Lower leg skin (tissue), 4 donors: ENCODE data around the gene TICAM1. TPM values are rescaled to one million over a fixed set of nuclear protein-coding genes. Genes with fewer than 3 reads are reported as not detected.
"Not testable (repeated sequence)": the region's sequence is repeated elsewhere in the genome, so short reads cannot be mapped to it uniquely, and the experiment has no call there.

Experiments
- DNase-seq, 2 donors: peaks; one replicate each; pipeline ENCODE4 v3.0.0-alpha.2; 2019; ENCODE audit warnings: low spot score in 2 of 2
- H3K4me3 ChIP-seq: fragments of 200-600 bp; sonication (generic); 2 replicates; pipeline ENCODE4 v1.5.1; 2017; ENCODE audit warnings: mild to moderate bottlenecking, low read depth; ENCODE audit not compliant: poor library complexity, severe bottlenecking
- POLR2A ChIP-seq, 2 donors: fragments of 450-650 bp; IDR thresholded peaks; one replicate each; pipeline ENCODE4 v1.6.1; 2016 to 2017; ENCODE audit warnings: antibody characterized with exemption in 2 of 2, mild to moderate bottlenecking in 1 of 2, moderate library complexity in 1 of 2
- WGBS, 2 donors: methylation state at CpG; one replicate each; pipeline ENCODE4 v1.1.5; 2018; 5-methylcytosine and 5-hydroxymethylcytosine counted together
- intact Hi-C: fragments of 100-400 bp; cut with DNase I; formaldehyde crosslinking; loops from one replicate; pipeline ENCODE4 v1.15.0; 2023; ENCODE audit warnings: low total_unique reads
- total RNA-seq, 4 donors: library from RNA; depleted of rRNA; stranded (reverse); fragments of >200 nt; gene quantifications; one replicate each; pipeline ENCODE4 v1.1.0, GENCODE V29; 2016
- TF ChIP-seq, protein P1 (sequence below), 3 donors: fragments of 450-650 bp; IDR thresholded peaks; one replicate each; pipeline ENCODE4 v1.5.1; 2016; ENCODE audit warnings: antibody characterized with exemption in 3 of 3, mild to moderate bottlenecking in 3 of 3, moderate library complexity in 2 of 3

The TICAM1 gene
- total RNA-seq, 4 donors from 2014 or later = 8.0 to 34.4 (median 15.3) TPM

DNA sequence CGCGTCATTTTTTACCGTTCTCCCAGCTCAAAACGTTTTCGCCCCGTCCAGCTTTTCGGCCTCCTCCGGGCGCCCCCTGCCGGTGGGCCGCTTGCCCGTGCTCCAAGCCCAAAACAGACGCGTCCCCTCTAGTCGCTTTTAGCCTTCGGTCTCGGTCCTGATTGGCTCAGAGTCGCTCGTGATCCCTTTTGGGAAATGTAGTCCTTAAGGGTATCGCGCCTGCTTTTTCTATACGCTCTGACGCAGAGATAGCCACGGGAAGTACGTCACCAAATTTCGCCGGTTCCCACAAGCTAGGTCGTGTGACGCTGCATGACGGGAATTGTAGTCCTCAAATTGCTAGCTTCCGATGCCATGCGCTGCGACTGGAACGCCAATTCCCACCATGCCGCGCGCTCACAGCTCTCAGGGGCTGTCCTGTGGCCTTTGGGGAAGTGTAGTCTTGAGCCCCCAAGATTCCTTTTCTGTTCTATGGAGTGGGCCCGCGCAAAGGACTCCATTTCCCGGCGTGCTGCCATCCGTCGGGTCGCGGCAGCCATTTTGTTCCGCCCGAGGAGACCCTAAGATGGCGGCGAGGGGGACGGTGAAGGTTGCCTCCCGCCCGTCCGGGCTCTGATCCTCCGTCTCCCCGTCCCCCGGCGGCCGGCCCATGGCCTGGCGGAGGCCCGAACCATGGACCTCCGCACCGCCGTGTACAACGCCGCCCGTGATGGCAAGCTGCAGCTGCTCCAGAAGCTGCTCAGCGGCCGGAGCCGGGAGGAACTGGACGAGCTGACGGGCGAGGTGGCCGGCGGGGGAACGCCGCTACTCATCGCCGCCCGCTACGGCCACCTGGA, 40.1 kb downstream of the TICAM1 start, which contains the start of gene FEM1A:
Gene FEM1A, plus strand, starts transcription at position 552 of the 836 bp plus-strand sequence. Its CDS starts 121 bp downstream, at position 673.
- peak within 1 kb of the TSS; percentile 79 for H3K4me3 ChIP-seq
- intact Hi-C loops = no loop called here
- WGBS, 2 donors = 0 to 1% methylated on average over 44 to 56 of the region's 80 CpGs
- peak; percentile 100 for DNase-seq
- TF ChIP-seq POLR2A (IDR thresholded peaks at IDR 0.05) = no peak
- TF ChIP-seq, protein P1, sequence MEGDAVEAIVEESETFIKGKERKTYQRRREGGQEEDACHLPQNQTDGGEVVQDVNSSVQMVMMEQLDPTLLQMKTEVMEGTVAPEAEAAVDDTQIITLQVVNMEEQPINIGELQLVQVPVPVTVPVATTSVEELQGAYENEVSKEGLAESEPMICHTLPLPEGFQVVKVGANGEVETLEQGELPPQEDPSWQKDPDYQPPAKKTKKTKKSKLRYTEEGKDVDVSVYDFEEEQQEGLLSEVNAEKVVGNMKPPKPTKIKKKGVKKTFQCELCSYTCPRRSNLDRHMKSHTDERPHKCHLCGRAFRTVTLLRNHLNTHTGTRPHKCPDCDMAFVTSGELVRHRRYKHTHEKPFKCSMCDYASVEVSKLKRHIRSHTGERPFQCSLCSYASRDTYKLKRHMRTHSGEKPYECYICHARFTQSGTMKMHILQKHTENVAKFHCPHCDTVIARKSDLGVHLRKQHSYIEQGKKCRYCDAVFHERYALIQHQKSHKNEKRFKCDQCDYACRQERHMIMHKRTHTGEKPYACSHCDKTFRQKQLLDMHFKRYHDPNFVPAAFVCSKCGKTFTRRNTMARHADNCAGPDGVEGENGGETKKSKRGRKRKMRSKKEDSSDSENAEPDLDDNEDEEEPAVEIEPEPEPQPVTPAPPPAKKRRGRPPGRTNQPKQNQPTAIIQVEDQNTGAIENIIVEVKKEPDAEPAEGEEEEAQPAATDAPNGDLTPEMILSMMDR (IDR thresholded peaks at IDR 0.05) = peak in 1 of 3 donors; percentile 95

GRCh38 chr19:4786412-4787016, 45.0 kb downstream of the TICAM1 start:
- WGBS, 2 donors = 85 to 92% methylated on average over 5 of the region's 6 CpGs
- intact Hi-C loops = loop anchor here (5.0 kb wide), 1 partner anchor 54 kb away; no protein-coding TSS in a partner anchor
- not testable (repeated sequence) for H3K4me3 ChIP-seq, DNase-seq

- TF ChIP-seq, protein P1 (IDR thresholded peaks at IDR 0.05) = no peak
- TF ChIP-seq POLR2A (IDR thresholded peaks at IDR 0.05) = no peak
- no peak for DNase-seq
- 53 to 57% methylated on average over 3 of the region's 3 CpGs for WGBS, 2 donors
- H3K4me3 ChIP-seq = no peak overlapping the region
- intact Hi-C loops = no loop called here
Measured at GRCh38 chr19:4781801-4782200, 49.7 kb downstream of the TICAM1 start.

DNA sequence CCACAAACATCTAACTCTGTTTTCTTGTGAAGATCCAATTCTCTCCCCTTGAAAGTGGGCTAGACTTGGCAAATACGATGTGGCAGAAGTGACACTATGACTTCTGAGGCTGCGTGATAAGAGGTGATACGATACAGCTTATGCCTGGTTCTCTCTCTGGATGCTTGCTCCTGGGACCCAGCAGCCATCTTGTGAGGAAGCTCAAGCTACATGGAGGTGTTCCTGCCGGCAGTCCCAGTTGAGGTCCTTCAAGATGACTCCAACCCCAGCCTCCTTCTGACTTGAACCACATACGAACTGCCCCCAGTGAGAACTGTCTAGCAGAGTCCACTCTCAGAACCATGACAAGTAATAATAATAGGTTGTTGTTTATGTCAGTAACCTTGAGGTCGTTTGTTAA, 50.7 kb downstream of the TICAM1 start:
- no peak for DNase-seq
- WGBS, 2 donors = 78 to 85% methylated on average over 6 of the region's 6 CpGs
- H3K4me3 ChIP-seq = no peak overlapping the region
- TF ChIP-seq POLR2A (IDR thresholded peaks at IDR 0.05) = no peak
- TF ChIP-seq, protein P1 (IDR thresholded peaks at IDR 0.05) = no peak
- intact Hi-C loops = no loop called here

DNA sequence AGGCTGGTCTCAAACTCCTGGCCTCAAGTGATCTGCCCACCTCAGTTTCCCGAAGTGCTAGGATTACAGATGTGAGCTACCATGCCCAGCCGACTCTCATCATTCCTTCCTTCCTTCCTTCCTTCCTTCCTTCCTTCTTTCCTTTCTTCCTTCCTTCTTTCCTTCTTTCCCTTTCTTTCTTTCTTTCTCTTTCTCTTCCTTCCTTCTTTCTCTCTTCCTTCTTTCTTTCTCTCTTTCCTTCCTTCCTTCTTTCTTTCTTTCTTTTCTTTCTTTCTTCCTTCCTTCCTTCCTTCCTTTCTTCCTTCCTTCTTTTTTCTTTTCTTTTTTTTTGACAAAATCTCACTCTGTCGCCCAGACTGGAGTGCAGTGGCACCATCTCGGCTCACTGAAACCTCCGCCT, 53.4 kb downstream of the TICAM1 start:
- H3K4me3 ChIP-seq, intact Hi-C loops: not testable (repeated sequence)
- 84 to 85% methylated on average over 5 of the region's 5 CpGs for WGBS, 2 donors

DNA sequence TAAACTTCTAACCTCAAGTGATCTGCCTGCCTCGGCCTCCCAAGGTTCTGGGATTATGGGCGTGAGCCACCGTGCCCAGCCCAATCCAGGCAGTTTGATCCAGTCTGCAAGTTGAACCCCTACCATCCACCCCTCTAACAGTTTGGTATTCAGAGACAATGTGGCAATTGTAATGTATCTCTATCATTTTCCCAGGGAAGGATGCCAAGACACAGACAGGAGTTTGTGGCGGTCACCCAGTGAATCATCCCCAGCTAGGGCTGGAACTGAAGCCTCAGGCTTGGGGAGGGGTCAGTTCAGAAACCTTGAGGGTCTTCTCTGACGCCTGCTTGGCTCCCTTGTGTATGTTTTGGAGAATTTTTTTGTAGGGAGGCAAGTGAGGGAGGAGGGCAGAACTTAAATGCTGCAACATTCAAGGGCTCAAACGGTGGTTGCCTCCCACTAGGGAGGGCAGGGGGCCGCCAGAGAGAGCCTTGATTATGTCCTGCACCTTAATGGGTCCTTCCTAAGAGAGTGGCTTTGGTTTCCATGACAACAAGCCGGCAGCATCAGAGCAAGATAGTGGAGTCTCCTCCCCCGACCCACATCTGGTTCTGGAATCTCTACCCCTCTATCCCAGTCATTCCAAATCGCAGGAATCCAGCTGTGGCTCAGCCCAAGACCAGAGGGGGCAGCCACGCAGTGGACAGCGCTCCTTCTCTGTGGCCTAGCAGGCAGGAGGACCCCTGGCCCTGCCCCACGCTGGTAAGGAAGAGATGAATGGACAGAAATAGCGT, 54.9 kb downstream of the TICAM1 start:
- TF ChIP-seq POLR2A (IDR thresholded peaks at IDR 0.05) = no peak
- TF ChIP-seq, protein P1 (IDR thresholded peaks at IDR 0.05) = no peak
- 44 to 54% methylated on average over 14 of the region's 14 CpGs for WGBS, 2 donors
- no peak for DNase-seq
- no peak overlapping the region for H3K4me3 ChIP-seq
- intact Hi-C loops = no loop called here

More for the DNA sequence above, 53.4 kb downstream of the TICAM1 start:
- DNase-seq = not testable (repeated sequence)
